Keratinocyte (primary cell): Measurements from ENCODE around the gene RFTN1.

Experiments
- CTCF ChIP-seq, 3 experiments: IDR thresholded peaks in 1 of 3; conservative IDR thresholded peaks in 1 of 3; optimal IDR thresholded peaks in 1 of 3; 2 replicates in 2 of 3; 3 replicates in 1 of 3; pipeline versions ENCODE3 to v1.5.1; 2011; ENCODE audit warnings: low read length in 3 of 3, mild to moderate bottlenecking in 3 of 3, moderate library complexity in 2 of 3, control low read depth in 1 of 3, inconsistent platforms in 1 of 3; ENCODE audit not compliant: insufficient read depth in 2 of 3; ENCODE audit errors: extremely low read depth in 1 of 3
- EZH2 ChIP-seq: IDR thresholded peaks from one replicate; pipeline ENCODE4 v1.6.1; 2012; ENCODE audit warnings: inconsistent platforms, mild to moderate bottlenecking, low read length, moderate library complexity

- TF ChIP-seq CTCF (optimal IDR thresholded peaks at IDR 0.05 in 1 of 3, IDR thresholded peaks at IDR 0.05 in 1 of 3, conservative IDR thresholded peaks at IDR 0.05 in 1 of 3; ENCODE audit: extremely low read depth in 1 of 3, insufficient read depth in 2 of 3, low read length in 3 of 3) (no peak), EZH2 (no peak)
Measured at GRCh38 chr3:16284633-16285032, 228.9 kb downstream of the RFTN1 start.
